ENCODE measurements around the gene RUNX1.

DNA sequence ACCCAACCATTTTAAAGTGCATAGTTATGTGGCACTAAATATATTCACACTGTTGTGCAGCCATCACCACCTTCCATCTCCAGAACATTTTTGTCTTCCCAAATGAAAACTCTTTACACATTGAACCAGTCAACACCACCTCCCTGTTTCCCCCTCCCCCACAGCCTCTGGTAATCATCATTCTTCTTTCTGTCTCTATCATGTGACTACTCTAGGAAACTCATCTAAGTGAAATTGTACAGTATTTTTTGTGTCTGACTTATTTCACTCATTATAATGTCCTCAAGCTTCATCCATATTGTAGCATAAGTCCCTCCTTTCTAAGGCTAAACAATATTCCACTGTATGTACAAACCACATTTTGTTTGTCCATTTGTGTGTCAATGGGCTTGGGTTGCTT is 128.0 kb downstream of the RUNX1 start:
- TF ChIP-seq FOXJ3 (CRISPR knock-in tag; IDR thresholded peaks at IDR 0.05) (no peak), FOSL2 (IDR thresholded peaks at IDR 0.05; ENCODE audit: borderline replicate concordance, low read depth) (no peak)
